ENCODE measurements around the gene ZNF407.

ZNF407 gene

GRCh38 chr18:75048776-75049454 is 451.2 kb downstream of the ZNF407 start:
- no peaks in the 10 kb centered on the region for H3K9me3 Mint-ChIP-seq
- no peak for TF ChIP-seq CTCF (IDR thresholded peaks at IDR 0.05)
- H3K27me3 Mint-ChIP-seq (ENCODE audit: low read depth, poor library complexity): peaks cover 7% of the 10 kb centered on the region

DNA sequence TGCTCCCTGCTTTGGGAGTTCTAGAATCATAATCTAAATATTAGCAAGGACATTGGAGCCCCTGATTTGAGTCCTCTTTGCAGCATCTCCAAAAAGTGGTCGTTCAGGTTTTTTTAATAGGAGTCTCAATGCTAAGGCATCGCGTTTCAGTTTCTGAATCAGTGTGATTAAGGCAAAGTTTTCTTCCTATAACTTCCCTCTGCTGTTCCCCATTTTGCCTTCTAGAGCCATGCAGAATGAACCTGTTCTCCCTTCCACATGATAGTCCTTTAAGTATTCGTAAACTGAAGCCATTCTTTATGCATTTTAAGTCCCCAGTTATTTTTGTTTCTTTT is 451.8 kb downstream of the ZNF407 start:
- H3K4me1 Mint-ChIP-seq: peaks cover 31% of the 10 kb centered on the region
- H3K36me3 Mint-ChIP-seq (ENCODE audit: low read depth): no peaks in the 10 kb centered on the region
- H3K27ac Mint-ChIP-seq: no peak overlapping the region
- H3K4me3 Mint-ChIP-seq: no peak overlapping the region
- no peak for TF ChIP-seq CTCF (IDR thresholded peaks at IDR 0.05)
- H3K27me3 Mint-ChIP-seq (ENCODE audit: low read depth, poor library complexity): peaks cover 7% of the 10 kb centered on the region
- H3K9me3 Mint-ChIP-seq: no peaks in the 10 kb centered on the region
- DNase-seq: no peak

More at GRCh38 chr18:75048776-75049454, 451.2 kb downstream of the ZNF407 start:
- H3K4me1 Mint-ChIP-seq: peaks cover 31% of the 10 kb centered on the region
- H3K4me3 Mint-ChIP-seq: no peak overlapping the region
- peak overlapping the region; percentile 13 for H3K27ac Mint-ChIP-seq
- no peak for DNase-seq
- no peaks in the 10 kb centered on the region for H3K36me3 Mint-ChIP-seq (ENCODE audit: low read depth)

GRCh38 chr18:75051757-75052156 is 454.1 kb downstream of the ZNF407 start:
- peak overlapping the region; percentile 66 for H3K27ac Mint-ChIP-seq
- no peak for DNase-seq
- peaks cover 7% of the 10 kb centered on the region for H3K27me3 Mint-ChIP-seq (ENCODE audit: low read depth, poor library complexity)
- H3K9me3 Mint-ChIP-seq: no peaks in the 10 kb centered on the region
- H3K36me3 Mint-ChIP-seq (ENCODE audit: low read depth): no peaks in the 10 kb centered on the region
- no peak for TF ChIP-seq CTCF (IDR thresholded peaks at IDR 0.05)
- peaks cover 28% of the 10 kb centered on the region for H3K4me1 Mint-ChIP-seq
- H3K4me3 Mint-ChIP-seq: no peak overlapping the region

GRCh38 chr18:75052475-75052874 is 454.8 kb downstream of the ZNF407 start:
- DNase-seq: no peak
- Mint-ChIP-seq H3K27ac (no peak overlapping the region), H3K9me3 (no peaks in the 10 kb centered on the region), H3K36me3 (ENCODE audit: low read depth) (no peaks in the 10 kb centered on the region), H3K4me3 (no peak overlapping the region), H3K4me1 (peaks cover 23% of the 10 kb centered on the region), H3K27me3 (ENCODE audit: low read depth, poor library complexity) (peaks cover 7% of the 10 kb centered on the region)
- no peak for TF ChIP-seq CTCF (IDR thresholded peaks at IDR 0.05)

GRCh38 chr18:75053028-75053629 is 455.5 kb downstream of the ZNF407 start:
- Mint-ChIP-seq H3K27ac (no peak overlapping the region), H3K27me3 (ENCODE audit: low read depth, poor library complexity) (peaks cover 7% of the 10 kb centered on the region), H3K36me3 (ENCODE audit: low read depth) (no peaks in the 10 kb centered on the region), H3K4me1 (peaks cover 26% of the 10 kb centered on the region), H3K4me3 (no peak overlapping the region), H3K9me3 (no peaks in the 10 kb centered on the region)
- no peak for DNase-seq
- TF ChIP-seq CTCF (IDR thresholded peaks at IDR 0.05): no peak

GRCh38 chr18:75054046-75054445 is 456.4 kb downstream of the ZNF407 start:
- peaks cover 18% of the 10 kb centered on the region for H3K4me1 Mint-ChIP-seq
- H3K4me3 Mint-ChIP-seq: no peak overlapping the region
- H3K36me3 Mint-ChIP-seq (ENCODE audit: low read depth): no peaks in the 10 kb centered on the region
- no peak overlapping the region for H3K27ac Mint-ChIP-seq
- no peak for TF ChIP-seq CTCF (IDR thresholded peaks at IDR 0.05)
- peaks cover 7% of the 10 kb centered on the region for H3K27me3 Mint-ChIP-seq (ENCODE audit: low read depth, poor library complexity)
- no peak for DNase-seq
- no peaks in the 10 kb centered on the region for H3K9me3 Mint-ChIP-seq
